ENCODE results near the gene COX19. TPM values are rescaled to one million over a fixed set of nuclear protein-coding genes. Genes with fewer than 3 reads are reported as not detected.

Gene COX19
- total and polyA plus RNA-seq, 2 of the 13 experiments (the other 11 are each of a cell fraction or from before 2014, with no cell fraction given) = 11.5 to 21.7 TPM

DNA sequence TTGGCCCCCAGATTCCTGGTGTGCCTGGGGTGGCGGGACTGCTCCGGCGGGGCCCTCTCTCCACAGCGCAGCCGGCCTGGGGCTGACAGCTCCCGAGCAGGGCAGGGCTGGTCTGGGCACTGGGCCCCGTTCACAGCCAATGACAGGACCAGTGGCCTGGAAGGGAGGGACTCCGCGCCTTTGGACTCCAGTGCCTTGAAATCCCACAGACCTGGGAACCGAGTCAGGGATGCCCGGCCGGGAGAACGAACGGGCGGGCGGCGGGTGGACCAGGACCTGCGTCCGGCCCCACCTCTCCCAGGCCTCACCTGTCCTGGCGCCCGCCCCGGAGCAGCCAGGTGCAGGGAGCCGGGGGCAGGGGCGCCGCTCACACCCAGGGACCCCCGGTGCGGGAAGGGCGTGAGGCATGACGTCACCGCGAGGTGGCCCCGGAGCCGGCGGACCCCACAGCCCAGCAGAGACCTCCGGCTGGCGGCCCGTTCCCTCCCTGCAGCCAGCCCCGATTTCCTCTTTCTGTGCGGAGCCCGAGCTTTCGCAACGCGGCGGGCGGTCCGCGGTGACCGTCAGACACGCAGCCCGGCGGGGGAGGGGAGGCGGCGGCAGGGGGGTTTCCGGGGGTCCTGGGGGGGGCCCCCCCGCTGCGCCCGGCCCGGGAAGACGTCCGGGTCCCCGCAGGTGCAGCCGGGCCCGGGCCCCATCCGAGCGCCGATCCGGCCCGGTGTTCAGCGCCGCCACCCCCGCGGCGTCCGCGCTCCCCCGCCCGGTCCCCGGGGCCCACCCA, 21.6 kb downstream of the COX19 start (continued):
- TF ChIP-seq KDM2A (CRISPR knock-in tag; IDR thresholded peaks at IDR 0.05; ENCODE audit: borderline replicate concordance, low read depth) = no peak
- TF ChIP-seq, protein P1, sequence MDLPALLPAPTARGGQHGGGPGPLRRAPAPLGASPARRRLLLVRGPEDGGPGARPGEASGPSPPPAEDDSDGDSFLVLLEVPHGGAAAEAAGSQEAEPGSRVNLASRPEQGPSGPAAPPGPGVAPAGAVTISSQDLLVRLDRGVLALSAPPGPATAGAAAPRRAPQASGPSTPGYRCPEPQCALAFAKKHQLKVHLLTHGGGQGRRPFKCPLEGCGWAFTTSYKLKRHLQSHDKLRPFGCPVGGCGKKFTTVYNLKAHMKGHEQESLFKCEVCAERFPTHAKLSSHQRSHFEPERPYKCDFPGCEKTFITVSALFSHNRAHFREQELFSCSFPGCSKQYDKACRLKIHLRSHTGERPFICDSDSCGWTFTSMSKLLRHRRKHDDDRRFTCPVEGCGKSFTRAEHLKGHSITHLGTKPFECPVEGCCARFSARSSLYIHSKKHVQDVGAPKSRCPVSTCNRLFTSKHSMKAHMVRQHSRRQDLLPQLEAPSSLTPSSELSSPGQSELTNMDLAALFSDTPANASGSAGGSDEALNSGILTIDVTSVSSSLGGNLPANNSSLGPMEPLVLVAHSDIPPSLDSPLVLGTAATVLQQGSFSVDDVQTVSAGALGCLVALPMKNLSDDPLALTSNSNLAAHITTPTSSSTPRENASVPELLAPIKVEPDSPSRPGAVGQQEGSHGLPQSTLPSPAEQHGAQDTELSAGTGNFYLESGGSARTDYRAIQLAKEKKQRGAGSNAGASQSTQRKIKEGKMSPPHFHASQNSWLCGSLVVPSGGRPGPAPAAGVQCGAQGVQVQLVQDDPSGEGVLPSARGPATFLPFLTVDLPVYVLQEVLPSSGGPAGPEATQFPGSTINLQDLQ (CRISPR knock-in tag; IDR thresholded peaks at IDR 0.05) = 0 out of 2 replicates have a peak, but pooled peaks have one; percentile 36
- no peak for TF ChIP-seq ZNF136 (CRISPR knock-in tag; IDR thresholded peaks at IDR 0.05; ENCODE audit: low read depth)
- TF ChIP-seq ZNF562 (CRISPR knock-in tag; IDR thresholded peaks at IDR 0.05; ENCODE audit: borderline replicate concordance) = no peak
- no peak for TF ChIP-seq IRX3 (CRISPR knock-in tag; IDR thresholded peaks at IDR 0.05; ENCODE audit: borderline replicate concordance, low read depth)
- no peak for TF ChIP-seq KAT8 (CRISPR knock-in tag; IDR thresholded peaks at IDR 0.05)
- TF ChIP-seq GATA4 (IDR thresholded peaks at IDR 0.05; ENCODE audit: borderline replicate concordance, low read depth) = no peak
- TF ChIP-seq BRCA1 (CRISPR knock-in tag; IDR thresholded peaks at IDR 0.05) = no peak
- TF ChIP-seq, protein P2, sequence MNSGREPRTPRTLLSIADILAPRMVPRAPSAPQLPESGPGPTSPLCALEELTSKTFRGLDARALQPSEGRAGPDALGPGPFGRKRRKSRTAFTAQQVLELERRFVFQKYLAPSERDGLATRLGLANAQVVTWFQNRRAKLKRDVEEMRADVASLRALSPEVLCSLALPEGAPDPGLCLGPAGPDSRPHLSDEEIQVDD (CRISPR knock-in tag; IDR thresholded peaks at IDR 0.05; ENCODE audit: borderline replicate concordance) = no peak
- no peak for TF ChIP-seq NONO (IDR thresholded peaks at IDR 0.05)
- TF ChIP-seq NONO (CRISPR knock-in tag; conservative IDR thresholded peaks at IDR 0.05) = peak; percentile 32; the same call in 1 of the 2 replicates
- TF ChIP-seq SP1 (IDR thresholded peaks at IDR 0.05) = no peak
- TF ChIP-seq SP1 (CRISPR knock-in tag; IDR thresholded peaks at IDR 0.05) = no peak
- TF ChIP-seq ZNF720 (CRISPR knock-in tag; IDR thresholded peaks at IDR 0.05) = no peak
- TF ChIP-seq MZF1 (CRISPR knock-in tag; IDR thresholded peaks at IDR 0.05; ENCODE audit: borderline replicate concordance) = no peak
- TF ChIP-seq ZMYM3 (CRISPR knock-in tag; IDR thresholded peaks at IDR 0.05) = no peak
- TF ChIP-seq ADNP (CRISPR knock-in tag; IDR thresholded peaks at IDR 0.05) = no peak
- TF ChIP-seq ZNF652 (CRISPR knock-in tag; IDR thresholded peaks at IDR 0.05; ENCODE audit: borderline replicate concordance, low read depth) = no peak
- TF ChIP-seq BORCS8-MEF2B (CRISPR knock-in tag; IDR thresholded peaks at IDR 0.05) = no peak
- TF ChIP-seq, protein P3, sequence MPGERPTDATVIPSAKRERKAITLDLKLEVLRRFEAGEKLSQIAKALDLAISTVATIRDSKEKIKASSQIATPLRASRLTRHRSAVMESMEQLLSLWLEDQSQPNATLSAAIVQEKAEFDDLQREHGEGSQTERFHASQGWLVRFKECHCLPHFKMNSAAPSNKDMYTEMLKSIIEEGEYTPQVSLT (CRISPR knock-in tag; IDR thresholded peaks at IDR 0.05; ENCODE audit: borderline replicate concordance, low read depth) = no peak
- no peak for TF ChIP-seq CBX2 (IDR thresholded peaks at IDR 0.05; ENCODE audit: low read depth, low read length)
- TF ChIP-seq CBX2 (CRISPR knock-in tag; IDR thresholded peaks at IDR 0.05; ENCODE audit: low read depth) = no peak
- TF ChIP-seq ZNF543 (CRISPR knock-in tag; IDR thresholded peaks at IDR 0.05) = no peak
- TF ChIP-seq, protein P4, sequence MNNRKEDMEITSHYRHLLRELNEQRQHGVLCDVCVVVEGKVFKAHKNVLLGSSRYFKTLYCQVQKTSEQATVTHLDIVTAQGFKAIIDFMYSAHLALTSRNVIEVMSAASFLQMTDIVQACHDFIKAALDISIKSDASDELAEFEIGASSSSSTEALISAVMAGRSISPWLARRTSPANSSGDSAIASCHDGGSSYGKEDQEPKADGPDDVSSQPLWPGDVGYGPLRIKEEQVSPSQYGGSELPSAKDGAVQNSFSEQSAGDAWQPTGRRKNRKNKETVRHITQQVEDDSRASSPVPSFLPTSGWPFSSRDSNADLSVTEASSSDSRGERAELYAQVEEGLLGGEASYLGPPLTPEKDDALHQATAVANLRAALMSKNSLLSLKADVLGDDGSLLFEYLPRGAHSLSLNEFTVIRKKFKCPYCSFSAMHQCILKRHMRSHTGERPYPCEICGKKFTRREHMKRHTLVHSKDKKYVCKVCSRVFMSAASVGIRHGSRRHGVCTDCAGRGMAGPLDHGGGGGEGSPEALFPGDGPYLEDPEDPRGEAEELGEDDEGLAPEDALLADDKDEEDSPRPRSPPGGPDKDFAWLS (CRISPR knock-in tag; IDR thresholded peaks at IDR 0.05; ENCODE audit: borderline replicate concordance) = no peak
- TF ChIP-seq ZNF672 (CRISPR knock-in tag; IDR thresholded peaks at IDR 0.05) = no peak
